Measurements from ENCODE around the gene PCDH9. TPM values are rescaled to one million over a fixed set of nuclear protein-coding genes. Genes with fewer than 3 reads are reported as not detected.

PCDH9 gene
- polyA plus RNA-seq, 3 donors, result 0.03 TPM; not detected in 1

DNA sequence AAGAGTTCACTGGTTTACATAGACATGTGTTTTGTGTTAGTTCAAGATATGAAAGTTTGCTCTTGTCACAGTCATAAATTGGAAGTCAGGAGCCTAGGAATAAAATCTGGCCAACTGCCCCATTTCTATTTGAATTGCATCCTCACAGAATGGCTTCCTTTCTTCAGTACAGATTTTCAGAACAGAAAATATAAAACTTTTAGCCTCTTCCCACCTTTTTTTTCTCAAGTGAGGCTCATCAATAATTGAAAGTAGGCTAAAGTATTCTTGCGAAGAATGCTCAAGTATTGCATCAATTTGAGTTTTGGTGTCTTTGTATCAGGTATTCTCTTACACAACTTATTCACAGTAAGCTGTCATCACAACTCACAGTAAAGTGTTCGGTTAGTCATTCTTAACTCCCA, 802.7 kb downstream of the PCDH9 start:
- TF ChIP-seq, protein P1, sequence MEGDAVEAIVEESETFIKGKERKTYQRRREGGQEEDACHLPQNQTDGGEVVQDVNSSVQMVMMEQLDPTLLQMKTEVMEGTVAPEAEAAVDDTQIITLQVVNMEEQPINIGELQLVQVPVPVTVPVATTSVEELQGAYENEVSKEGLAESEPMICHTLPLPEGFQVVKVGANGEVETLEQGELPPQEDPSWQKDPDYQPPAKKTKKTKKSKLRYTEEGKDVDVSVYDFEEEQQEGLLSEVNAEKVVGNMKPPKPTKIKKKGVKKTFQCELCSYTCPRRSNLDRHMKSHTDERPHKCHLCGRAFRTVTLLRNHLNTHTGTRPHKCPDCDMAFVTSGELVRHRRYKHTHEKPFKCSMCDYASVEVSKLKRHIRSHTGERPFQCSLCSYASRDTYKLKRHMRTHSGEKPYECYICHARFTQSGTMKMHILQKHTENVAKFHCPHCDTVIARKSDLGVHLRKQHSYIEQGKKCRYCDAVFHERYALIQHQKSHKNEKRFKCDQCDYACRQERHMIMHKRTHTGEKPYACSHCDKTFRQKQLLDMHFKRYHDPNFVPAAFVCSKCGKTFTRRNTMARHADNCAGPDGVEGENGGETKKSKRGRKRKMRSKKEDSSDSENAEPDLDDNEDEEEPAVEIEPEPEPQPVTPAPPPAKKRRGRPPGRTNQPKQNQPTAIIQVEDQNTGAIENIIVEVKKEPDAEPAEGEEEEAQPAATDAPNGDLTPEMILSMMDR (IDR thresholded peaks at IDR 0.05), result no peak
- no peak overlapping the region for H3K27ac Mint-ChIP-seq
- Histone ChIP-seq H3K4me1 (ENCODE audit: control insufficient read depth in 1 of 2, insufficient read depth in 2 of 2, low read length in 2 of 2) (no peaks in the 10 kb centered on the region), H2AFZ (ENCODE audit: insufficient read depth, low read depth, low read length, poor library complexity, severe bottlenecking) (no peak overlapping the region), H3K79me2 (ENCODE audit: insufficient read depth, low read length) (no peaks in the 10 kb centered on the region), H4K20me1 (ENCODE audit: insufficient read depth, low read length) (no peaks in the 10 kb centered on the region), H3K27me3 (ENCODE audit: control insufficient read depth in 2 of 2, insufficient read depth in 2 of 2, low read length in 2 of 2) (no peaks in the 10 kb centered on the region), H3K27ac (ENCODE audit: low read depth in 1 of 2, low read length in 2 of 2) (no peak overlapping the region), H3K36me3 (replicated peaks in 1 of 2; ENCODE audit: control insufficient read depth in 1 of 2, insufficient read depth in 2 of 2, low read length in 2 of 2) (no peaks in the 10 kb centered on the region), H3K4me3 (replicated peaks in 1 of 3; ENCODE audit: low read depth in 2 of 3, low read length in 3 of 3) (no peak overlapping the region), H3K9ac (ENCODE audit: insufficient read depth, low read length, poor library complexity, severe bottlenecking) (no peak overlapping the region), H3K9me3 (replicated peaks in 1 of 2; ENCODE audit: control insufficient read depth in 1 of 2, insufficient read depth in 1 of 2, low read length in 2 of 2) (no peaks in the 10 kb centered on the region), H3K4me2 (replicated peaks; ENCODE audit: extremely low read depth, low read length, poor library complexity, severe bottlenecking) (no peak overlapping the region)
- H3K27me3 Mint-ChIP-seq (ENCODE audit: low read depth in 3 of 3), result no peaks in the 10 kb centered on the region
- no CpG with 5 or more reads among the region's 2 CpGs for WGBS (ENCODE audit: insufficient coverage)
- H3K4me1 Mint-ChIP-seq, result no peaks in the 10 kb centered on the region
- H3K9me3 Mint-ChIP-seq, result peaks cover 0 to 4% (median 2%) of the 10 kb centered on the region in 7 donors
- H3K4me3 Mint-ChIP-seq, result no peak overlapping the region
- no peaks in the 10 kb centered on the region for H3K36me3 Mint-ChIP-seq
- DNase-seq, result no peak
- intact Hi-C loops (cut with micrococcal nuclease), result no loop called here

DNA sequence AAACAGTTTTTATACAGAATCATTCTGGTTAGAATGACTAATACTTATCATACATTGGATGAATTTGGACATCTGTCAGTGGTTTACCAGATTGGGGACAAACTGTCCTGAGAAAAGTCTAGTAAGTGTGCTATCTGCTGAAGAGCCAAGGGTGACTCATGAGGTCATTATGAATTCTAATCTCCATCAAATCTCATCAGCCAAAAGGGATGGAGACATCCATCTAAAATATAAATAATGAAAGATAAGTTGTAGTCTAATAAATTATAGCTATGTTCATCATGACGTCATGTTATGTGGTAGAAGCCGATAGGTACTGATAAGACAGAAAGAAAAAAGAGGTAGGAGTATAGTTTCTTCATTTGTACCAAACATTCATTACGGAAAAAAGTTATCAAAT, 804.4 kb downstream of the PCDH9 start:
- TF ChIP-seq, protein P1 (IDR thresholded peaks at IDR 0.05), result no peak
- no peak for DNase-seq
- Histone ChIP-seq H3K4me2 (replicated peaks; ENCODE audit: extremely low read depth, low read length, poor library complexity, severe bottlenecking) (no peak overlapping the region), H3K9ac (ENCODE audit: insufficient read depth, low read length, poor library complexity, severe bottlenecking) (no peak overlapping the region), H3K36me3 (replicated peaks in 1 of 2; ENCODE audit: control insufficient read depth in 1 of 2, insufficient read depth in 2 of 2, low read length in 2 of 2) (no peaks in the 10 kb centered on the region), H4K20me1 (ENCODE audit: insufficient read depth, low read length) (no peaks in the 10 kb centered on the region), H3K79me2 (ENCODE audit: insufficient read depth, low read length) (no peaks in the 10 kb centered on the region), H3K27ac (ENCODE audit: low read depth in 1 of 2, low read length in 2 of 2) (no peak overlapping the region), H3K27me3 (ENCODE audit: control insufficient read depth in 2 of 2, insufficient read depth in 2 of 2, low read length in 2 of 2) (no peaks in the 10 kb centered on the region), H3K4me3 (replicated peaks in 1 of 3; ENCODE audit: low read depth in 2 of 3, low read length in 3 of 3) (no peak overlapping the region), H3K9me3 (replicated peaks in 1 of 2; ENCODE audit: control insufficient read depth in 1 of 2, insufficient read depth in 1 of 2, low read length in 2 of 2) (no peaks in the 10 kb centered on the region), H3K4me1 (ENCODE audit: control insufficient read depth in 1 of 2, insufficient read depth in 2 of 2, low read length in 2 of 2) (no peaks in the 10 kb centered on the region), H2AFZ (ENCODE audit: insufficient read depth, low read depth, low read length, poor library complexity, severe bottlenecking) (no peak overlapping the region)
- Mint-ChIP-seq H3K36me3 (no peaks in the 10 kb centered on the region), H3K4me3 (no peak overlapping the region), H3K9me3 (peaks cover 0 to 9% (median 8%) of the 10 kb centered on the region in 7 donors), H3K27me3 (ENCODE audit: low read depth in 3 of 3) (no peaks in the 10 kb centered on the region), H3K27ac (no peak overlapping the region), H3K4me1 (no peaks in the 10 kb centered on the region)
- WGBS (ENCODE audit: insufficient coverage), result no CpG with 5 or more reads among the region's 3 CpGs
- intact Hi-C loops (cut with micrococcal nuclease), result no loop called here
